ENCODE results near the gene ZNF827. TPM values are rescaled to one million over a fixed set of nuclear protein-coding genes. Genes with fewer than 3 reads are reported as not detected.

The ZNF827 gene
- total RNA-seq, 1 experiment from 2014 or later, result 22.4 TPM

GRCh38 chr4:145887241-145887991 lies 51.2 kb downstream of the ZNF827 start:
- Histone ChIP-seq H3K4me2 (no peak overlapping the region), H3K9me2 (ENCODE audit: insufficient read depth) (no peaks in the 10 kb centered on the region), H3K4me3 (no peak overlapping the region), H3K9me3 (ENCODE audit: insufficient read depth, low read depth) (no peaks in the 10 kb centered on the region), H4K20me1 (ENCODE audit: insufficient read depth) (no peaks in the 10 kb centered on the region), H2AFZ (no peak overlapping the region), H3F3A (ENCODE audit: insufficient read depth, low read depth) (no peaks in the 10 kb centered on the region), H3K27ac (no peak overlapping the region), H3K27me3 (ENCODE audit: insufficient read depth, low read depth) (no peaks in the 10 kb centered on the region), H3K79me2 (ENCODE audit: low read depth) (no peaks in the 10 kb centered on the region), H3K4me1 (replicated peaks; ENCODE audit: insufficient read depth) (no peaks in the 10 kb centered on the region), H3K36me3 (ENCODE audit: low read depth) (no peaks in the 10 kb centered on the region)
- CTCF ChIA-PET, result no interaction called here
- POLR2A ChIA-PET (ENCODE audit: unreplicated experiment), result interaction anchor here (0.6 kb wide), 1 partner anchor 11 kb away, joined by 3 read pairs; no protein-coding TSS in a partner anchor
- no peak for DNase-seq
- intact Hi-C loops (cut with micrococcal nuclease; ENCODE audit: unreplicated experiment), result no loop called here
- TF ChIP-seq CTCF (conservative IDR thresholded peaks at IDR 0.05), result no peak
- no peak for TF ChIP-seq EZH2 (IDR thresholded peaks at IDR 0.05; ENCODE audit: low read depth)
- no TSS peak for BruUV-seq (replicated peaks)

- Histone ChIP-seq H2AFZ (no peak overlapping the region), H3K9me2 (ENCODE audit: insufficient read depth) (no peaks in the 10 kb centered on the region), H3K79me2 (ENCODE audit: low read depth) (no peaks in the 10 kb centered on the region), H3K4me3 (no peak overlapping the region), H3F3A (ENCODE audit: insufficient read depth, low read depth) (no peaks in the 10 kb centered on the region), H3K4me1 (replicated peaks; ENCODE audit: insufficient read depth) (no peaks in the 10 kb centered on the region), H3K27me3 (ENCODE audit: insufficient read depth, low read depth) (no peaks in the 10 kb centered on the region), H4K20me1 (ENCODE audit: insufficient read depth) (no peaks in the 10 kb centered on the region), H3K27ac (no peak overlapping the region), H3K9me3 (ENCODE audit: insufficient read depth, low read depth) (no peaks in the 10 kb centered on the region), H3K36me3 (ENCODE audit: low read depth) (no peaks in the 10 kb centered on the region), H3K4me2 (no peak overlapping the region)
- POLR2A ChIA-PET (ENCODE audit: unreplicated experiment), result interaction anchor here (0.6 kb wide), 1 partner anchor 10 kb away, joined by 3 read pairs; no protein-coding TSS in a partner anchor
- CTCF ChIA-PET, result no interaction called here
- BruUV-seq (replicated peaks), result no TSS peak
- no peak for DNase-seq
- TF ChIP-seq EZH2 (IDR thresholded peaks at IDR 0.05; ENCODE audit: low read depth) (no peak), CTCF (conservative IDR thresholded peaks at IDR 0.05) (no peak)
- intact Hi-C loops (cut with micrococcal nuclease; ENCODE audit: unreplicated experiment), result no loop called here
Measured at GRCh38 chr4:145886871-145887240, 51.8 kb downstream of the ZNF827 start.

GRCh38 chr4:145885666-145886065 lies 53.0 kb downstream of the ZNF827 start:
- TF ChIP-seq CTCF (conservative IDR thresholded peaks at IDR 0.05) (no peak), EZH2 (IDR thresholded peaks at IDR 0.05; ENCODE audit: low read depth) (no peak)
- H3K36me3 ChIP-seq (ENCODE audit: low read depth), result no peaks in the 10 kb centered on the region
- H3F3A ChIP-seq (ENCODE audit: insufficient read depth, low read depth), result no peaks in the 10 kb centered on the region
- no peaks in the 10 kb centered on the region for H3K27me3 ChIP-seq (ENCODE audit: insufficient read depth, low read depth)
- intact Hi-C loops (cut with micrococcal nuclease; ENCODE audit: unreplicated experiment), result no loop called here
- H3K9me2 ChIP-seq (ENCODE audit: insufficient read depth), result no peaks in the 10 kb centered on the region
- H3K4me1 ChIP-seq (replicated peaks; ENCODE audit: insufficient read depth), result no peaks in the 10 kb centered on the region
- BruUV-seq (replicated peaks), result no TSS peak
- ChIA-PET POLR2A (ENCODE audit: unreplicated experiment) (no interaction called here), CTCF (interaction anchor here (0.7 kb wide), 1 partner anchor 496 kb away, joined by 4 read pairs; no protein-coding TSS in a partner anchor)
- DNase-seq, result no peak
- H4K20me1 ChIP-seq (ENCODE audit: insufficient read depth), result no peaks in the 10 kb centered on the region
- H2AFZ ChIP-seq, result no peak overlapping the region
- H3K79me2 ChIP-seq (ENCODE audit: low read depth), result no peaks in the 10 kb centered on the region
- H3K27ac ChIP-seq, result no peak overlapping the region
- no peaks in the 10 kb centered on the region for H3K9me3 ChIP-seq (ENCODE audit: insufficient read depth, low read depth)
- H3K4me3 ChIP-seq, result no peak overlapping the region
- no peak overlapping the region for H3K4me2 ChIP-seq
